ENCODE results near the gene HES1.

Gene HES1

DNA sequence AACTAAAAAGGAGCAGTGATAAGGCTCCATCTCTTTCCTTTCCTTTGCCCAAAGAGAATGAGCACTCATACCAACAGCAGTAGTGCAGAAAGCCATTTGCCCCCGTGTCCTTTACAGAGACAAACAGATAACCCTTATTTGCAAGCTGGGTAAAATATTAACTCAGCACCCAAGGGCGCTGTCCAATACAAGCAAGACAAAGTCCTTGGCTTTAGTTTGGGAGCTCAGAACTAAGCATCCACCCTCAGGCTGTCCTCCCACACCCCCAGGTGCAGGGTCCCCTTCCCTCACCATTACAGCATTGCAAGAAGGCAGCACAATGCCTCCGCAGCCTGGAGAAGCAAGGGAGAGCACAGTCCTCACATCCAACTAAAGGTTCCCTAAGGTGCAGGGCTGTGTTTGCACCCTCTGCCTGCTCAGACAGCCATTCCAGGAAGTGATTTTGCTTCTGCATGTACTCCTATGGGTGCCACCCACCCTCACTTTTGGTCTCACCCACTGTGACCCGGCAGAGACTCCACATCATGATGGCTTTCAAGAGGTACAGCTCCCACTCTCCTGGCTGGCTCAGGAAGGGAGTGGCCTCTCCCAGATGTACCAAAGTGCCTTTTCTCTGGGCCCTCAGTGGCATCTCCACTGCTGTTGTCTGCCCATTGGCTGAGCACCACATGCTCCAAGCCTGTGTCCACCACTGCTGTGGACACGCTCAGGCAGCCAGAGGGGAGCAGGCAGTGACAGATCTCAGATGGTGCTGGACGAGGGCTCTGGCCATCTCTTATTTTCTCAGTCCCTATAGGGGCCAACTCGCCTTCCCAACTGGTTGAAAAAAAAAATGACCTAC is 34.1 kb upstream of the HES1 start:
- no peak overlapping the region for H3K4me3 ChIP-seq (ENCODE audit: low read depth, low read length)

DNA sequence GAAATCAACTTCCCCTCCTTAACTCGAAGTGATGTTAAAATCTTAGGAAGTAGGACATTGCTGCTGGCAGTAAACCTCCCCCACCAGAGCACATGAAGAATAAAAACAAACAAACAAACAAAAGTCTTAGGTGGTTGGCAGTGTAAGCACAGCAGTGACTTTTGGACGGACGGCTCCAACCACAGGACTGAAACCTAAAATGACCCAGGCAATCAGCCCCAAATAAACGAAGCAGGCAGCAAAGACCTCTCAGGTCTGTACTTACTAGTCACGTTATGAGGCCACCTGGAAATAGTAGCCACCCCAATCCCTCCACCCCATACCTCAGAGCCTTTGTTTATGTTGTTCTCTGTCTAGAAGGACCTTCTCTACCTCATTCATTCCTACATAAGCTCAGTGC is 33.5 kb upstream of the HES1 start:
- H3K4me3 ChIP-seq (ENCODE audit: low read depth, low read length) = no peak overlapping the region

DNA sequence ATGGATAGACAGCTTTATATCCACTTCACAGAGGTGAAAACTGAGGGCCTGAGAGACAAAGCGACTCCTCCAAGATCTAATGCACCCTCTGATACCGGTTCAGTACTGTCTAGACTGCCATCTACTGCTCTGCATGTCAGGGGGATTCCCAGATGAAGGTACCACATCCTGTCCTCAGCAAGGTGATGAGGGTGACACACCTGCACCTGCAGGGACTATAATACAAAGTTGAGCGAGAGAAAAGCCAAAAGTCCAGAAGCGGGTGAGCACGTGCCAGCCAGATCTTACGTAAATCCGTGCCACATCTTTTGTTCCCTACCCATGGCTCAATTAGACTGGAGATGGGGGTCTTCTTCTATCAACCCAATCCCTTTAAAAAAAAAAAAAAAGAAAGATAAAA is 32.4 kb upstream of the HES1 start:
- no peak overlapping the region for H3K4me3 ChIP-seq (ENCODE audit: low read depth, low read length)

DNA sequence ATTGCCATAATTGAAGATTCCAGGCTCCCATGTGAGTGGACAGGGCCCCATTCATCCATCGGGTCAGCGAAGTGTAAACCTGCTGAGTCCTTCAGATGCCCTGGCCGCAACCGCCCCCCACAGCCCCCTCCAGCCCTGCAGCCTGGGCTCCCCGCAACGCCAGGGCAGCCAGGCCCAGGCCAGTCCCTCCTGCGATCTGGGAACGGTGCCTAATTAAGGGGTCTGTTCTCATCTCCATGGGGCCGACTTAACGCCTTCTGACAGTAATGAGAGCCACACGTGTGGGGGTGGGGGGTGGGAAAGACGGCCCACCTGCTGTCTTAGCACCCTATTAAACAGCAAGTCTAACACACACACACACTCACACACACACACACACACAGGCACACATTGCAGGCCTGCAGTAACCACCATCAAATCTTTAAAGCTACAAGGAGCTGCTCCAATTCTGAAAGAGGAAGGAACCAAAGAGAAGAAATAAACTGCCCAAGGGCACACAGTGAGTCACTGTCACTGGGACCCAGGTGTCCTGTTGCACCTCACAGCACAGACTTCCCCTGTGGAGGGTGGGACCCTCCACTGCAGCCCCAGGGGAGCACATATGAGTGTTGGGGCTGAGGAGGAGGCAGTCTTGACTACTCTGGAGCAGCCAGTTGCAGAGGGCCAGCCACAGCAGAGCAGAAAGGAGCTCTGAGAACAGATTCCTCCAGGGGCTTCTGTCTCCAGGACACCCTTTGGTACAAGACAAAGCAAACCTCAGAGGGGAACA is 31.8 kb upstream of the HES1 start:
- H3K4me3 ChIP-seq (ENCODE audit: low read depth, low read length) = no peak overlapping the region

DNA sequence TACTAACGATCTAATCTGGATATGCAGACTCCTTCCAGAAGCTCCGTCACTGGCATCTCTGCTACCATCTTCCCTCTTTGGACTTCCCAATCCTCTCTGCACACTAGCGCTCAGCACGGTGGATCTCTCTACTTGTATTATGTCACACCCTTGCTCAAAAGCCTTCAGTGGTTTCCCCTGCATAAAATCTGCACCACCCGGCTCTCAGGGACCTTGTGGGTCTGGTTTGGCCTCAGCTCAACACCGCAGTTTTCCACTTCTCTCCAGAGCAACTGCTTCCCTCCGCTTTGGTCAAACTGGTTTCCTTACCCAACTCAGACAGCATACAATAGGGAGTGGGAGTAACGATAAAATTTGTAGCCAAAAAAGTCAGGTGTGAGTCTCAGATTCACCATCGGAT is 30.7 kb upstream of the HES1 start:
- no peak overlapping the region for H3K4me3 ChIP-seq (ENCODE audit: low read depth, low read length)

DNA sequence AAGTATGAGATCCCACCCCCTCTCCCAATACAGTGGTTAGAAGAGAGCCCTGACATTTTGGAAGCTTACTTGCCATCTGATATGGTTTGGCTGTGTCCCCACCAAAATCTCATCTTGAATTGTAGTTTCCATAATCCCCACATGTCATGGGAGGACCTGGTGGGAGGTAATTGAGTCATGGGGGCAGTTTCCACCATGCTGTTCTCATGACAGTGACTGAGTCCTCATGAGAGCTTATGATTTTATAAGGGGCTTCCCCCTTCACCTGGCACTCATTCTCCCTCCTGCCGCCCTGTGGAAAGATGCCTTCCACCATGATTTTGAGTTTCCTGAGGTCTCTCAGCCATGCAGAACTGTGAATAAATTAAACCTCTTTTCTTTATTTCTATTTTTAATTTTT is 28.8 kb upstream of the HES1 start:
- H3K4me3 ChIP-seq (ENCODE audit: low read depth, low read length) = no peak overlapping the region

DNA sequence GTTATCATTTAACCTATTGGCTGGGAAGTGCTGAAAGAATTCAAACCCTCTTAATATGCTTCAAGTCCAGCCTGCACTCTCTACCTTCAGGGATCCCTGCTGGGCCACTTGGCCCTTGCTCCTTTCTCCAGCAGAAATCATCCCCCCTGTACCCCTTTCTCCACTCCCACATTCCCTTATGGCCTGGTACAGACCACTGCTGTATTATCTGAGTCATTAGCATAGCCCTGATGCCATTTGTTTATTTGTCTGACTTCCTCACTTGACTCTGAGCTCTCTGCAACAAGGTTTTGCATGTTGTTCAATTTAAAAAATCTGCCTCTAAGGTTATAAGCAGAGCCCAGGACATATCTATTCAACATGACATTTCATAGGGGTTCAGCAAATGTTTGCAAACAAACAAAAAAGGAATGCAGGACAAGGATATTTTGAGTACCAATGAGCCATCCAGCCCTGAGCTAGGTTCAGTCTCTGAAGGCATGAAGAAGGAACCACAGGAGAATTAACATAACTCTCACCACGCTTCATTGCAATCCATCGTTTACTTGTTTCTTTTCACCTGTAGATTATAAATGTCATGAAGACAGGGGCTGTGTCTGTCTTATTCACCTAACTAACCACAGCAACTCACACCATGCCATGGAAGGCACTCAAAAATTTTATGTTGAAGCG is 26.6 kb upstream of the HES1 start:
- no peak overlapping the region for H3K4me3 ChIP-seq (ENCODE audit: low read depth, low read length)

DNA sequence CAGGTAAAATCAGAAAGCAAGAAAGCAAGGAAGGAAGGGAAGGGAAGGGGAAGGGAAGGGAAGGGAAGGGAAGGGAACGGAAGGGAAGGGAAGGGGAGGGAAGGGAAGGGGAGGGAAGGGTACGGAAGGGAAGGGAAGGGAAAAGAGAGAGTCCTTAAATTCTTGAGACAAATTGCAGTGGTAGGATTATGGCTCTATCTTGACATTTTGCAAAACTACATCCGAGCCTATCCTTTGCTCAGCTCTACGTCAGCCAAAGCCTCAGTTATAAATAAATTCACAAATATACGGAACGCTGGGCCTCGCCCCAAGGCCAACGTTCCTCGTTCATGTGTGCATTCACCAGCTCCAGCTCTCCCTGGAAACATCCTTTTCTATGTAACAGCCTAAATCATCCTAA is 25.5 kb upstream of the HES1 start:
- H3K4me3 ChIP-seq (ENCODE audit: low read depth, low read length) = no peak overlapping the region

DNA sequence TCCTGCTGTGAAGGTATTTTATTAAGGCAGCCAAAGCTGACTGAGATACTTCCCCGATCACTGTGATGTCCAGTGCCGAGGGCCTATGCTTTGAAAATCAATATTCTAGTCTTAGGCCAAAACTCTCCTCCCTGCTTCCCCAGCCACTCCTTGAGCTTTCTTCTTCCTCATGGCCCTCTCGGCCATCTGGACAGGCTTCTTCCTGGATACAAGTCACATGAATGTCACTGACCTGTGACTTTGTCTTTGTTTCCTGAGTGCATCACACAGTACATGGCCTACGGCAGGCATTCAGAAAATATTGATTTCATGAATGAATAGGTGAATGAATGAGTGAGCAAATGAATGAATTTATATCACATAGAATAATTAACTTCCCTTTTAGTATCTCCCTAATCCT is 24.6 kb upstream of the HES1 start:
- H3K4me3 ChIP-seq (ENCODE audit: low read depth, low read length) = no peak overlapping the region

DNA sequence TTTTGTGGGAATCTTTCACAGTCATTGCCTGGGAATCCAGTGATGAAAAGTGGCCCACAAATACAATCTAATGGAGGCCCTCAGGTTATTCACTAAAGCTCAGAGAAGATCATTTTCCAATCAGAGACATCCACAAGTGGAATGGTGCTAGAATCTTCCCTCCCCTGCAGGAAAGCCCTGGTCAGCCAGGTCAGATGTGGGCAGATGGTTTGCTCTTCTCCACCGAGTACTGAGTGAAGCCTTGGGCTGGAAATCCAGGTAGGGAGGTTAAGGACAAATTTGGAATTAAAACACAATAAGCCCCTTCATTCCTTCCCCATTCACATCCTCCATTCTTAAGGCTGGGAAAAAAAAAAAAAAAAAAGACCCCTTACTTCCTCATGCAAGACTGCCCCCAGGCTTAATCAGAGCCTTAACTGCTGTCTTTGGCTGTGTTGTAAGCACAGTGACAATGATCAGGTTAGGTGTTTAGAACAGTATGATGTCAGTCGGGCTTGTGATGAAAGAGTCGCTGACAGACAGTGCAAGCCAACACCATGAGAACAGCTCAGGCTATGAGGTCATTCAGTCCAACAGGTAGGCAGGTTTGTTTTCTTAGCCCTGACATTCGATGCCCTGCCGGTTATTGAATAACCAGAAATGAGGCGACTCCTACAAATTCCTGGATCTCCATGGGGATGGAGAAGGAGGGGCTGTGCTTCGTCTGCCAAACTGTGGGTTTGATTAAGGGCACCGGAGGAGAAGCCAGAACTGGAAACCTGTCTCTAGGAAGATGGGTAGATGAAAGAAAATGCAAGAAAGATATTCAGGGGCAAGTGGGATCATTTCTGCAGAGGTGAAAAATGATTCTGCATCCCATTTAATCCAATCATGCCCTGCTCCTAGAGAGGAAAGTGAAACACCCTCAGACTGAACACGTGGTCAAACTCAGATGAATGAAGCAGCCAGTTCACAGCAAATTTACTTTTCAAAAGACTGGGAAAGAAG is 23.5 kb upstream of the HES1 start:
- H3K4me3 ChIP-seq (ENCODE audit: low read depth, low read length) = no peak overlapping the region

DNA sequence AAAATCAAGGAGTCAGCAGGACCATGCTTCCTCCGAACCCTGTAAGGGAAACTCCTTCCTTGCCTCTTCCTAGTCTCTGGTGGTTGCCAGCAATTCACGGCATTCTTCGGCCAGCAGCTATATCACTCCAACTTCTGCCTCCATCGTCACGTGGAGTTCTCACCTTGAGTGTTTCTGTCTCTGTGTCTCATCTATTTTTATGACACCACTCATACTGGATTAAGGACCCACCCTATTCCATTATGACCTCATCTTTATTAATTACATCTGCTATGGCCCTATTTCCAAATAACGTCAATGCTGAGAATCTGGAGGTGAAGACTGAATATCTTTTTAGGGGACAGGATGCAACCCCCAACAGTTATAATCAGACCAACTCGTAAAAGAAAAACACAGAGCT is 21.8 kb upstream of the HES1 start:
- H3K4me3 ChIP-seq (ENCODE audit: low read depth, low read length) = no peak overlapping the region

DNA sequence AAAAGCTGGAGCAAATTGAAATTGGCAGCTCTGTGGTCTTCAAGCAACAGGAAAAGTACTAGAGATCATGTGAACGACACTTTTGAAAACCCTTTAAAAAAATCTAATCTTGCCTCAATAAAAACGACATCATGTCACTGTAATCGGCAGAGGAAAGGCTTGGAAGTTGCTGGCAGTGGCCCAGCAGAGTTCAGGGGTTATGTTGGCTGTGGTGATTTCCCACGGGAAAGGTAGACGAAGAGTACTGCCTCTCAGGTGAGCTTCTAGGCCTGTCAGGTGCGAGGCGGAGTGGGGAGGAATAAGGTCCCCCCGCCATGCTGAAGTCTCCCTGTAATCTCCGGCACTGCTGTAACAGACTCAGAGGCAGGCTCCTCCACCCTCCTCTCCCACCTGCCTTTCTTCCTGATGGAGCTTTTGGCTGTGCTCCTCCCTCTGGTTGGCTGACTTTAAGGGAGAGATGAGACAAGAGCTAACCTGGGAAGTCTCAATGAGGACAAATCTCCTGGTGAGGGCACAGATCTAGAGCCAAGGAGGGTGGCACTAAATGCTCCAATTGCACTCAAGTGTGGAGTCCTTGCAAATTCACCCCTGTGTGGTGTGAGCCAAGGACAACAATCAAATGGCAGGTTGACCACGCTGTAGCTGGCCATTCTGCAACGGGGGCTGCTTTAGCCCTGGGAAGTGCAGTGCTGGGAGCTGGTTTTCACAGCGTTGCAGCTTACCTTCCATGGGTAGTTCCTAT is 18.7 kb upstream of the HES1 start:
- H3K4me3 ChIP-seq (ENCODE audit: low read depth, low read length) = no peak overlapping the region

DNA sequence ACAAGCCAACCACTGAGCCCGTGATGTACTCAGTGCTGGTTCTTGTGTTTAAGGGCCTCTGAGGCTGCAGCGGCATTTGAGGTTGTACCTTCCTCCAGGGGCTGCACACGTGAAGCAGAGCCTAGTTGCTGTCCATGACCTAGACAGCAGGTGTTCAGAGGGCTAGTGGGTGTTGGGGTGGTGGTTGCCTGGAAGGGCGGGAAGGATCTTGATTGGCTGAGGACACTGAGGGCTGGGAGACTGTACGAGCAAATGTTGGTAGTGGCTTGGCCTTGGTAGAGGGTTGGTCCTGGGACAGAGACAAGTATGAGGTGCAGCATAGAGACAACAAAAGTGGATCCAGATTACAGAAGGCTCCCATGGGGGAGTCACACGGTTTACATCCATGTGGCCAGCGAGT is 17.0 kb upstream of the HES1 start:
- no peak overlapping the region for H3K4me3 ChIP-seq (ENCODE audit: low read depth, low read length)

DNA sequence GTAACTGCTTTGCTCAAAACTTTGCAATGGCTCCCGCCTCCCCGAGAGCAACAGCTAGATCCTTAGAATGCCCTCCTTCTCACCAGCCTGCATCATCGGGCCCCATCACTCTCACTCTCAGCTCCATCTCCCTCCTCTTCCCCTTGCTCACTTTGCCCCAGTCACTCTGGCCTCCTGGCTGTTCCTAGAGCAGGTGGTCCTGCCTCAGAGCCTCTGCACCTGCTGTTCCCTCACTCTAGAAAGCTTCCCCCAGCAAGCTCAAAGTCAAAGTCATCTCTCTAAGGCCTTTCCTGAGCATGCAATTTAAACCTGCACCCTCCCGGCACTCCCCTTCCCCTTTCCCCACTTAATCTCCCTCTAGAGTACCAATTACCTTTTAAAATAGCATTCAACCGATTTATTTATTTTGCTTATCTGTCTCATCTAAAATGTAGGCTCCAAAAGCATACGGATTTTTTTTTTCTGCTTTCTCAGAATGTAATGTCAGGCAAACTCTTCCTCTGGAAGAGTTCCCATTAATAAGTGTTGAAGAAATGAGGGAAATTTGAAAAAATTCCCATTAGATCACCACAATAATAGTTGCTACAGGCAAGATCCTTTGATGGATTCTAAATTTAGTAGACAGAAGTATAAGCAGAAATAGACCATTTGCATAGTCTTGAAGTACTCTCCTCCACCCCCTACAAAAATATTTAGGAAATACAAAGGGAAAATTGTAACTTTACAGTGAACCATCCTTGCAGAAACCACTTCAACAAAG is 15.9 kb upstream of the HES1 start:
- no peak overlapping the region for H3K4me3 ChIP-seq (ENCODE audit: low read depth, low read length)

DNA sequence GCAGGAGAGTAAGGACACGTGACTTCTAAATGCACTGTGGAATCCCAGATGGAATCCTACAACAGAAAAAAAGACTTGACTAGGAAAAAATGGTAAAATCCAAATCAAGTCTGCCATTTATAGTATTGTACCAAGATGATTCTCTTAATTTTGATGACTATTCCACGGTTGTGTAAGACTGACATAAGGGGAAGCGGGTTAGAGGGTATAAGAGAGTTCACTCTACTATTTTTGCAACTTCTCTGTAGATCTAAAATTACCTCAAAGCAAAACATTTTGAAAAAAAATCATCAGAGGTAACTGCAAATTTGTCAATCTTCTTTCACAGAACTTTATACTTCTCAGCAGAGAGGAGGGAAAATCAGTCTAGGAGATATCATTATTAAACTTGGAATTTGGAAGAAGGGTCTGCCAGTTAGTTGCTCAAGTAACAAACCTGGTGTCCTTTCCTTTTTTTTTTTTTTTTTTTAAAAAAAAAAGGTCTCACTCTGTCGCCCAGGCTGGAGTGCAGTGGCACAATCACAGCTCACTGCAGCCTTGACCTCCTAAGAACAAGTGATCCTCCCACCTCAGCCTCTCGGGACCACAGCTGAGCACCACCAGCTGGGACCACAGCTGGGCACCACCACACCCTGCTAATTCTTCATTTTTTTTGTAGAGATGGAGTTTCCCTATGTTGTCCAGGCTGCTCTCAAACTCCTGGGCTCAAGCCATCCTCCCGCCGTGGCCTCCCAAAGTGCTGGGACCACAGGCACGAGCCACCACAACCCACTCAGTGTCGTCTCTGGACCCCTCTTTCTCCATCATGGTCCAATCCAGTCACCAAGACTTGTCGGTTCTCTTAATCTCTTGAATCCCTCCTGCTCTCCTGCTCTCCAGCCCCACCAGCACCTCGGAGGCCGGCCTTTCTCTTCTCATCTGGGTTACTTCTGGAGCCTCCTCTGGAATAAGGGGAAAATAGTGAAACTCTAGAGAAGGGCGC is 14.9 kb upstream of the HES1 start:
- no peak overlapping the region for H3K4me3 ChIP-seq (ENCODE audit: low read depth, low read length)

DNA sequence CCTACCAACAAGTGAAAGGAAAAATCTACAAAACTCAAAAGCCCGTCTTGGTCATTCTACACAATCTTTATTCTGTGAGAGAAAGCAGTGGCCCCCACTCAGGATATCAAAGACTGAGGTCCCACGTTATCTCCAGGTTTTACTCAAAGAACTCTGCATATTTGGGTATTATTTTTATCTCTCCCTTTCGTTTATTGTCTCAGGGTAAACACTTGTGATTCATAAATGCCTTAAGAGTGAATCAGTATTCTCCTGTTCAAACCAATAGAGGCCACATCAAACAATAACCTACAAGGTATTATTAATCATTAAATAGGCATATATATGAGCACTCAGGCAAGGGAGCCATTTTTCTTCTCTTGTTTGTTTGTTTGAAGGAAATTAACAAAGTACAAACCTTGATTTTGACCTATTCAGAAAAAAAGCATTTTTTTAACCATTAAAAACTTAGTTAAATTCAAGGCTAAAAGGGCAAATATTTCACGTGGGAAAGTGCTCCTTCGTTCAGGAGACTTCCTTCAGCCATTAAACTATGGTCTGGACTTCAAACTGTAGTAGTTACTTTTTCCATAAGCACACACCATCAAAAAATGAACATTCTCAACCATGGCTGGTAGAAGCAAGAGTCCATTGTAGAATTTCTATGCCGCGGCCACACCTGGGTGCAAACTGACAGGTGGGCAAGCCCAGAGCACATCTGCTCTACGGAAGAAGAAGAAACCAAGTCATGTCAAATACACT is 13.9 kb upstream of the HES1 start:
- H3K4me3 ChIP-seq (ENCODE audit: low read depth, low read length) = no peak overlapping the region

DNA sequence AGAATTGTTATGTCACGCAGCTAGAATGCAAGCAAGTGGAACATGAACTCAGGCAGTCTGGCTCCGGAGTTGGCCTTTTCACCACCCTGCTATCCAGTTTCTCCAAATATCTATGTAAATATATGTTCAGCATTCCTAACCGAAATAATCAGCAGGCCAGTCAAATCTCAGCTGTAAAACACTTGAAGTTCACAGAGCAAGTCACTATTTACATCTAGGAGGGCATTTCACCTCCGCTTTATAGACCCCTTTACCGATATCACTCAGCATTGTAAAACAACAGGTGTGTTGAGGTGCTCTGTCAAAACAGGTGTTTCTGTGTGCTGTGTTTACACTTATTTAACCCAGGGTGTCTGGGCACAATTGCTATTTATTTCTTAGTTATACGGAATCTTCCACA is 12.2 kb upstream of the HES1 start:
- H3K4me3 ChIP-seq (ENCODE audit: low read depth, low read length) = no peak overlapping the region

Data from iPS-11a (cell line).